SJCRH30 (cell line): Measurements from ENCODE around the gene LGALS7. TPM values are rescaled to one million over a fixed set of nuclear protein-coding genes. Genes with fewer than 3 reads are reported as not detected.
"Not testable (repeated sequence)": the region's sequence is repeated elsewhere in the genome, so short reads cannot be mapped to it uniquely, and the experiment has no call there.

Experiments
- DNase-seq, 2 experiments: peaks; one replicate each; pipeline ENCODE4 v3.0.0-alpha.2; 2015 to 2020
- H3K27ac ChIP-seq: fragments of 250-450 bp; sonication (Bioruptor Pico); 2 replicates; pipeline ENCODE4 v1.5.1; 2020; ENCODE audit warnings: mild to moderate bottlenecking, moderate library complexity
- H3K27me3 ChIP-seq: fragments of 250-450 bp; sonication (Bioruptor Pico); 2 replicates; pipeline ENCODE4 v1.5.1; 2020; ENCODE audit warnings: mild to moderate bottlenecking, moderate library complexity
- H3K36me3 ChIP-seq: fragments of 250-450 bp; sonication (Bioruptor Pico); 2 replicates; pipeline ENCODE4 v1.5.1; 2020; ENCODE audit warnings: mild to moderate bottlenecking, moderate library complexity
- H3K4me1 ChIP-seq: fragments of 250-450 bp; sonication (Bioruptor Pico); 2 replicates; pipeline ENCODE4 v1.5.1; 2020; ENCODE audit warnings: mild to moderate bottlenecking, moderate library complexity
- H3K4me3 ChIP-seq: fragments of 250-450 bp; sonication (Bioruptor Pico); 2 replicates; pipeline ENCODE4 v1.5.1; 2020; ENCODE audit warnings: mild to moderate bottlenecking, moderate library complexity
- H3K9me3 ChIP-seq: fragments of 250-450 bp; sonication (Bioruptor Pico); replicated peaks from 2 replicates; pipeline ENCODE4 v1.5.1; 2020; ENCODE audit warnings: mild to moderate bottlenecking, moderate library complexity
- total RNA-seq: library from RNA; depleted of rRNA; stranded (reverse); fragments of >200 nt; shearing (Covaris generic); gene quantifications from 2 replicates; pipeline ENCODE4 v1.2.3, GENCODE V29; 2014

The LGALS7 gene
- total RNA-seq, 1 experiment from 2014 or later = 0.71 TPM

DNA sequence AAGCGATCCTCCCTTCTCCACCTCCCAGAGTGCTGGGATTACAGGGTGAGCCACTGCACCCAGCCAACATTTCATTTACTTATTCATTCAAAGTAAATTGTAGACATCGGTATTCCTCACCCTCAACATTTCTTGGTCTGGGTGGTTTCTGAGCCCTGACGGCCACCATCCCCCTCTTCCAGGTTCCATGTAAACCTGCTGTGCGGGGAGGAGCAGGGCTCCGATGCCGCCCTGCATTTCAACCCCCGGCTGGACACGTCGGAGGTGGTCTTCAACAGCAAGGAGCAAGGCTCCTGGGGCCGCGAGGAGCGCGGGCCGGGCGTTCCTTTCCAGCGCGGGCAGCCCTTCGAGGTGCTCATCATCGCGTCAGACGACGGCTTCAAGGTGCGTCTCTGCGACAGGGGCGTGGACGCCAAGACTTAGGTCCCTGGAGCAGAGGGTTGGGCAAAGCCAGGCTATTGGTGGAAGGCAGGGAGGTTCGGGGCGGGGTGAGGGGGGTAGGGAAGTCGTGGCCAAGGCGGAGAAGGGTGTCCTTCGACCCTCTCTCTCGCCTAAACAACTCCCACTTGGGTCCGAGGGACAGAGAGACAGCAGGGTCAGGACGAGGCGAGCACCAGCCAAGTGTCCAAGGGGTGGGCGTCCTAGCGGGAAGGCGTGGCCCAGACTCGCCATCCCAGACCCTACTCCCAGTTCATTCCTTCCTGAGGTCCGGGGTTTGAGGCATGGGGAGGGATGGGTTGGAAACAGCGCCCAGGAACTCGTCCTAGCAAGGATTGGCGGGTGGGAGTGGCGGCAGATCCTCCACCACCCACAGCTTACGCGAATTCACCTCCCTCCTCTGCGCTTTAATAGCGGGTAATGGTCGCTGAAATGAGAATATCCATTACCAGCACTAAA is 17.4 kb upstream of the LGALS7 start:
- not testable (repeated sequence) for H3K27ac ChIP-seq, H3K9me3 ChIP-seq, H3K4me3 ChIP-seq, DNase-seq, H3K4me1 ChIP-seq, H3K36me3 ChIP-seq, H3K27me3 ChIP-seq

DNA sequence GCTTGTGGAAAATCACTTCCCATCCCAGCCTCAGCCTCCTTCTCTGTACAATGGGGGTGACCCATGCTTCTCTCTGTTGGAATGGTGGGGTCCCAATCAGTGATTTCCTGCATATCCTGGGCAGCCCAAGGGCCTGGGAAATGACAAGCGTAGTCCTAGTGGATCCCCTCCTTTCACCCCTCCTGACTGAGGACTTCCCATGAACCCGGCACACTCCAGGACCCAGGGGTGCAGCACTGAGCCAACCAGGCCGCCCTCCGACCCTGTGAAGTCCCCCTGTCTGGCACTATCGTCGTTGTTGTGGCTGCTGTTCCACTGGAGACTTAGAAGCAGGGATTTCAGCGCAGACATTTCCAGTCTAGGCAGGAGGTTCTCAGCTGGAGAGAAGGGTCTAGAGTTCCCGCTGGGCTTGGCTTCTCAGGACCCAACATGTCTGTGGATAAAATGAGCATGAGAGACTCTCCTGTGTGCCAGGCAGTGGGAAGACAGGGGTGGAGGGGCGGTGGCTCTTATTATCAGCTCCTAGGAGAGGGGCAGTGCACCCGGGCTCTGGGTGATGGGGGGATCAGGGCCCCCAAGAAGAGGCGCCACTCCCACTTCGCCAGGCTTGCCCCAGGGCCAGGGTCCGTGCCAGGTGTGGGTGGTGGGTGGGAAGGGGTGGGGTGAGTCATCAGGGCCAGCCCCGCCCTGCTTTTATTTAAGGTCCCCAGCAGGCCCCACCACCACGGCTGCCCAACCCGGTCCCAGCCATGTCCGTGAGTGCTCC is 15.3 kb upstream of the LGALS7 start, which contains the start of gene LGALS7B:
LGALS7B (plus strand) TSS at position 723 of the 766 bp plus-strand sequence; CDS start at position 750, 27 bp downstream.
- no peaks in the 10 kb centered on the region for H3K4me1 ChIP-seq
- no peaks in the 10 kb centered on the region for H3K27me3 ChIP-seq
- no peaks in the 10 kb centered on the region for H3K9me3 ChIP-seq
- H3K4me3 ChIP-seq = peak within 1 kb of the TSS; percentile 26
- H3K36me3 ChIP-seq = no peaks in the 10 kb centered on the region
- no peak within 1 kb of the TSS for H3K27ac ChIP-seq
- DNase-seq = peak in 1 of 2 experiments; percentile 31

DNA sequence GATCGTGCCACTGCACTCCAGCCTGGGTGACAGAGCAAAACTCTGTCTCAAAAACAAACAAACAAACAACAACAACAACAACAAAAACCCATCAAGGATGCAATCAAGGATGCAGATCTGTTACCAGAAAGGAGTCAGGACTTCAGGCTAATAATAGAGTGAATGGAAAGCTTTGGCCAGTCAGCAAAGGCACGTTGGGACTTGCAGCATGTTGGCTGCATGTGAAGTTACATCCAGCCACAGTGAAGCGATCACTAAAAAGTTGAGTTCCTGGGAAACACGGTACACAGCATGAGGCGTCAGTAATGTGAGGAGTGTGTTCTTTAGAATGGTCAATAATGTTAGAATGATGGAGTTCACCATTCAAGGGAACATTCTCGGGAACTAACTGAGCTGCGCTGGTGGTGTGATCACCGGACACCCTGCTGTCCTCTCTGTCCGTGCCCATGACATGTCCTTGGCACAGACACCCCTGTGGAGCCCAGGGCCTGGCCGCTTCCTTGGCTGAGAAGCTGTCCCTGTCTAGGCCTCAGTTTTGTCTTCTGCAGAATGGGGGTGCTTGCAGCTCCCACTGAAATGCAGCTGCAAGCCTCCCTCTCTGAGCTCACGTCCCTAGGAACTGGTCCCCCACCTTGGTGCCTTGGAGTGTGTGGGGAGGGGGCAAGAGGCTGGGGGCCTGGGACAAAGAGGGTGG is 13.4 kb upstream of the LGALS7 start:
- H3K36me3 ChIP-seq = no peaks in the 10 kb centered on the region
- no peak for DNase-seq
- no peak overlapping the region for H3K4me3 ChIP-seq
- H3K27ac ChIP-seq = no peak overlapping the region
- H3K27me3 ChIP-seq = no peaks in the 10 kb centered on the region
- H3K4me1 ChIP-seq = no peaks in the 10 kb centered on the region
- no peaks in the 10 kb centered on the region for H3K9me3 ChIP-seq

DNA sequence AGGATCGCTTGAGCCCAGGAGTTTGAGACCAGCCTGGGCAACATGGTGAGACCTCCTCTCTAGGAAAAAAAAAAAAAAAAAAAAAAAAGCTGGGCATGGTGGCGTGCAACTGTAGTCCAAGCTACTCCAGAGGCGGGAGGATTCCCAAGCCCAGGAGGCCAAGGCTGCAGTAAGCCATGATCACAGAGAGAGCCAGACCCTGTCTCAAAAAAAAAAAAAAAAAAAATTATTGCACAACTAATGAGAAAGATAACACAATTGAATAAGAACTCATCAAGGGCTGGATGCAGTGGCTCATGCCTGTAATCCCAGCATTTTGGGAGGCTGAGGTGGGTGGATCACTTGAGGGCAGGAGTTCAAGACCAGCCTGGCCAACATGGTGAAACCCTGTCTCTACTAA is 12.7 kb upstream of the LGALS7 start:
- H3K9me3 ChIP-seq, H3K27me3 ChIP-seq, H3K4me1 ChIP-seq, H3K27ac ChIP-seq, DNase-seq, H3K36me3 ChIP-seq, H3K4me3 ChIP-seq: not testable (repeated sequence)

DNA sequence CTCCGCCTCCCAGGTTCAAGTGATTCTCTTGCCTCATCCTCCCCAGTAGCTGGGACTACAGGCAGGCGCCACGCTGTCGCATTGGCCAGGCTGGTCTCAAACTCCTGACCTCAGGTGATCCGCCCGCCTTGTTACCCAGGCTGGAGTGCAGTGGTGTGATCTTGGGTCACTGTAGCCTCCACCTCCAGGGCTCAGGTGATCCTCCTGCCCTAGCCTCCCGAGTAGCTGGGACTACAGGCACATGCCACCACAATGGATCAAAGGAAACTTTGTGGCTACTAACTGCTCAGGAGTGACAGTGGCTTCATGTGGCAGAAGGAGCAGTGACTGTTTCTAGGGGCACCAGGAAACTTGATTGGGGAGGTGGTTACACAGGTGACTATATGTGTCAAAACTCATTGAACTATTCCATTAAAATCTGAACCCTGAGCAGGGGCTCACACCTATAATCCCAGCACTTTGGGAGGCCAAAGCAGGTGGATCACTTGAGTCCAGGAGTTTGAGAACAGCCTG is 11.9 kb upstream of the LGALS7 start:
- DNase-seq = no peak
- Histone ChIP-seq H3K4me1 (no peaks in the 10 kb centered on the region), H3K27ac (no peak overlapping the region), H3K4me3 (no peak overlapping the region), H3K9me3 (no peaks in the 10 kb centered on the region), H3K36me3 (no peaks in the 10 kb centered on the region), H3K27me3 (0 out of 2 replicates have a peak, but pooled peaks cover 6% of the 10 kb centered on the region)

DNA sequence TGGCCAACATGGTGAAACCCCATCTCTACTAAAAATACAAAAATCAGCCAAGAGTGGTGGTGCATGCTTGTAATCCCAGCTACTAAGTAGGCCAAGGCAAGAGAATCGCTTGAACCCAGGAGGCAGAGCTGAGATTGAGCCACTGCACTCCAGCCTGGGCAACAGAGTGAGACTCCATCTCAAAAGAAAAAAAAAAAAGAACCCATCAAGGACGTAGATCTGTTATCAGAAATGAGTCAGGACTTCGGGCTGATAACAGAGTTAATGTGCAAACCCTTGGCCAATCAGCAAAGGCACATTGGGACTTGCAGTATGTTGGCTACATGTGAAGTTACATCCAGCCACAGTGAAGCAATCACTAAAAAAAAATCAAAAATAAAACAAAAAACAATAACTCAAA is 10.9 kb upstream of the LGALS7 start:
- Histone ChIP-seq H3K27me3 (0 out of 2 replicates have a peak, but pooled peaks cover 6% of the 10 kb centered on the region), H3K36me3 (no peaks in the 10 kb centered on the region), H3K4me3 (no peak overlapping the region), H3K27ac (no peak overlapping the region), H3K9me3 (no peaks in the 10 kb centered on the region), H3K4me1 (no peaks in the 10 kb centered on the region)
- DNase-seq = no peak

DNA sequence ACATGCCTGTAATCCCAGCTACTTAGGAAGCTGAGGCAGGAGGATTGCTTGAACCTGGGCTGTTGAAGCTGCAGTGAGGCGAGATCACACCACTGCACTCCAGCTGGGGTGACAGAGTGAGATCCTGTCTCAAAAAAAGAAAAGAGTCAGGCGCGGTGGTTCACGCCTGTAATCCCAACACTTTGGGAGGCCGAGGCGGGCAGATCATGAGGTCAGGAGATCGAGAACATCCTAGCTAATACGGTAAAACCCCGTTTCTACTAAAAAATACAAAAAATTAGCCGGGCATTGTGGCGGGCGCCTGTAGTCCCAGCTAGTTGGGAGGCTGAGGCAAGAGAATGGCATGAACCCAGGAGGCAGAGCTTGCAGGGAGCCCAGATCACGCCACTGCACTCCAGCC is 8.9 kb upstream of the LGALS7 start:
- H3K9me3 ChIP-seq, H3K27ac ChIP-seq, H3K27me3 ChIP-seq, H3K4me1 ChIP-seq, H3K36me3 ChIP-seq, H3K4me3 ChIP-seq, DNase-seq: not testable (repeated sequence)

DNA sequence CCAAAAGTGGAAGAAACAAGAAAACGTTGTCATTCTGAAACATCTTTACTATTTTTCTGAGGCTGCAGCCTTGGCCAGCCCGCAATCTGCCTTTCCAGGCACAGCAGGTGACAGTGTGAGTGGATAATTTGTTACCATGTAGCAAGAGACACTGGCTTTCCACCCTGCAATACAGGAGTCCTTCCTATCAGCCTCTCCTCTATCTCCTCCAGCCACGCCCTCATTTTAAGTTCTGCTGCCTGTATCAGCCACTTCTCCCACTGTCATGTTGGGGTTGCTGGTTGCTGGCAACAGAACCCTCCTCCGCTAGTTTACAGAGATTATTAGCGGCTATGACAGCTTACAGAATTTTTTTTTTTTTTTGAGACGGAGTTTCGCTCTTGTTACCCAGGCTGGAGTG is 7.7 kb upstream of the LGALS7 start:
- peaks cover 6% of the 10 kb centered on the region; the same call in 1 of the 2 replicates for H3K27me3 ChIP-seq
- no peaks in the 10 kb centered on the region for H3K36me3 ChIP-seq
- no peak for DNase-seq

DNA sequence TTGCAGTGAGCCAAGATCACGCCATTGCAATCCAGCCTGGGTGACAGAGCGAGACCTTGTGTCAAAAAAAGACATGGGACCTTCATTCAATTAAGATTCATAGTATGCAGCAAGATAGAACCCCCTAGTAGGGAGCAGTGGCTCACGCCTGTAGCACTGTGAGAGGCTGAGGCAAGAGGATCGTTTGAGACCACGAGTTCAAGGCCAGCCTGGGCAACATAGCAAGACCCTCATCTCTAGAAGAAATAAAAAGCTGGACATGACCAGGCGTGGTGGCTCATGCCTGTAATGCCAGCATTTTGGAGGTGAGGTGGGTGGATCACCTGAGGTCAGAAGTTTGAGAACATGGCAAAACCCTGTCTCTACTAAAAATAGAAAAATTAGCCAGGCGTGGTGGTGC is 7.1 kb upstream of the LGALS7 start:
- H3K9me3 ChIP-seq = no peaks in the 10 kb centered on the region
- DNase-seq = no peak

More for the DNA sequence above, 7.7 kb upstream of the LGALS7 start:
- Histone ChIP-seq H3K4me1 (no peaks in the 10 kb centered on the region), H3K27ac (no peak overlapping the region), H3K9me3 (no peaks in the 10 kb centered on the region), H3K4me3 (no peak overlapping the region)

DNA sequence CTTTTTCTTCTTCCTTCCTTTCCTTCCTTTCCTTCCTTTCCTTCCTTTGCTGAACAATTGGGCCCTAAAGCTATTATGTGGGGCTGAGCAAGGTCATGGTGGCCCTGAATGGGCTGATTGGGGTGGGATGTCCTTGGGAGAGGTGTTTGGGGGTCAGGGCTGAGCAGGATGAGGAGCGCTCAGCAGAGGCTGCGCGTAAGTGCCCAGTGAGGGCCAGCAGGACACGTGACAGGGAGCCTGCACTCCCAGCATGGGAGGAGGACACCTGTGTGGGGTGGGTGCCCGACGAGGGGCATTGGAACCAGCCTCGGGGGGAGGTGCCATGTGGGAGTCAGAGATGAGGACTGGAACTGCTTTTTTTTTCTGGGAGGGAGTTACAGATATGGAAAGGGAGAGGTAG is 5.4 kb upstream of the LGALS7 start:
- Histone ChIP-seq H3K9me3 (no peaks in the 10 kb centered on the region), H3K4me1 (no peaks in the 10 kb centered on the region), H3K4me3 (no peak overlapping the region), H3K27me3 (peaks cover 6% of the 10 kb centered on the region; the same call in 1 of the 2 replicates), H3K27ac (no peak overlapping the region), H3K36me3 (no peaks in the 10 kb centered on the region)
- no peak for DNase-seq

More for the DNA sequence above, 7.1 kb upstream of the LGALS7 start:
- Histone ChIP-seq H3K36me3 (no peaks in the 10 kb centered on the region), H3K27ac (no peak overlapping the region), H3K4me3 (no peak overlapping the region), H3K4me1 (no peaks in the 10 kb centered on the region), H3K27me3 (peaks cover 6% of the 10 kb centered on the region; the same call in 1 of the 2 replicates)

DNA sequence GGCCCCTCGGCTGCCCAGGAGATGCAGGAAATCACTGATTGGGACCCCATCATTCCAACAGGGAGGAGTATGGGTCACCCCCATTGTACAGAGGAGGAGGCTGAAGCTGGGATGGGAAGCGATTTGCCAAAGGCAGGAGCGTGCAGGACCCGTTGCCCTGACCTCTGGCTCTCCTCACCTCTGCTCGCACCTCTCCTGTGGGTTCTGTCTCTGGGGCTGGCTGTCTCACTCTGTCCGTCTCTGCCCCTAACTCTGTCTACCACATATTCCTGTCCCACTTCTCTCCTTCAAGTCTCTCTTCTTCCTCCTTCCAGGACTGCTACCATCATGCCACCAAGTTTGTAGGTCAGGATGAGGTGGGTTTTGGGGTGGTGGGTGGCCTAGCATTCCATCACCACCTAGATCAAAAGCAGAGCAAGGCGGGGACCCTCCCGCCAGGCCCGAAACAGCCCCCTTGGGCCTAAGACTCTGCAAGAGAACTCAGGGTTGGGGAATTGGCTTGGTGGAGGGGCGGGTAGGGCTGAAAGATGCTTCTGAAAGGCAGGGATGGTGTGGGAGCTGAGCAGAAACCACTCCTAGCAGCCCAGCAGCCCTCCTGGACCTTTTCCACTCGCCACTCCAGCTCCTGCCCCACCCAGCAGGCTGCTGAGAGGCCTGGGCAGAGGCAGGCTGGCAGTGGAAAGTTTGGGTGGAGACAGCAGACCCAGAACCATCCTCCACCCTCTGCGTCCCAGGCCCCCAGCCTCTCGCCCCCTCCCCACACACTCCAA is 1.0 kb upstream of the LGALS7 start:
- no peak for DNase-seq
- H3K27me3 ChIP-seq = no peaks in the 10 kb centered on the region; the same call in 1 of the 2 replicates
- H3K4me1 ChIP-seq = no peaks in the 10 kb centered on the region
- H3K27ac ChIP-seq = no peak overlapping the region
- no peaks in the 10 kb centered on the region for H3K36me3 ChIP-seq
- no peak overlapping the region for H3K4me3 ChIP-seq
- no peaks in the 10 kb centered on the region for H3K9me3 ChIP-seq

DNA sequence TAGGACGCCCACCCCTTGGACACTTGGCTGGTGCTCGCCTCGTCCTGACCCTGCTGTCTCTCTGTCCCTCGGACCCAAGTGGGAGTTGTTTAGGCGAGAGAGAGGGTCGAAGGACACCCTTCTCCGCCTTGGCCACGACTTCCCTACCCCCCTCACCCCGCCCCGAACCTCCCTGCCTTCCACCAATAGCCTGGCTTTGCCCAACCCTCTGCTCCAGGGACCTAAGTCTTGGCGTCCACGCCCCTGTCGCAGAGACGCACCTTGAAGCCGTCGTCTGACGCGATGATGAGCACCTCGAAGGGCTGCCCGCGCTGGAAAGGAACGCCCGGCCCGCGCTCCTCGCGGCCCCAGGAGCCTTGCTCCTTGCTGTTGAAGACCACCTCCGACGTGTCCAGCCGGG is 1.7 kb downstream of the LGALS7 start:
- not testable (repeated sequence) for H3K27ac ChIP-seq, H3K27me3 ChIP-seq, H3K36me3 ChIP-seq, DNase-seq, H3K4me3 ChIP-seq, H3K4me1 ChIP-seq, H3K9me3 ChIP-seq

DNA sequence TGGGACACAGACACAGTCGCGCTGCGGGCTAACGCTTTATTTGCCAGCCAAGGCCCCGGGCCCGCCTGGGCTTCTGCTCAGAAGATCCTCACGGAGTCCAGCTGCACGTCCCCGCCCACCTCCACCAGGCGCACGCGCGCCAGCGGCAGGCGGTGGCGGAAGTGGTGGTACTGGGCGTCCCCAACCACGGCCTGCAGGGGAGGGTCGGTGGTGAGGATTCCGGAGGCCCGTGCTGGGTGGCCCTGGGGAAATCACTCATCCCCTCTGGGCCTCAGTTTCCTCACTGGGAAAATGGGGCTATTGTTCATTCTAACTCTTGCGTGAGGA is 2.4 kb downstream of the LGALS7 start:
- H3K36me3 ChIP-seq, DNase-seq, H3K9me3 ChIP-seq, H3K27me3 ChIP-seq, H3K4me1 ChIP-seq, H3K27ac ChIP-seq, H3K4me3 ChIP-seq: not testable (repeated sequence)

DNA sequence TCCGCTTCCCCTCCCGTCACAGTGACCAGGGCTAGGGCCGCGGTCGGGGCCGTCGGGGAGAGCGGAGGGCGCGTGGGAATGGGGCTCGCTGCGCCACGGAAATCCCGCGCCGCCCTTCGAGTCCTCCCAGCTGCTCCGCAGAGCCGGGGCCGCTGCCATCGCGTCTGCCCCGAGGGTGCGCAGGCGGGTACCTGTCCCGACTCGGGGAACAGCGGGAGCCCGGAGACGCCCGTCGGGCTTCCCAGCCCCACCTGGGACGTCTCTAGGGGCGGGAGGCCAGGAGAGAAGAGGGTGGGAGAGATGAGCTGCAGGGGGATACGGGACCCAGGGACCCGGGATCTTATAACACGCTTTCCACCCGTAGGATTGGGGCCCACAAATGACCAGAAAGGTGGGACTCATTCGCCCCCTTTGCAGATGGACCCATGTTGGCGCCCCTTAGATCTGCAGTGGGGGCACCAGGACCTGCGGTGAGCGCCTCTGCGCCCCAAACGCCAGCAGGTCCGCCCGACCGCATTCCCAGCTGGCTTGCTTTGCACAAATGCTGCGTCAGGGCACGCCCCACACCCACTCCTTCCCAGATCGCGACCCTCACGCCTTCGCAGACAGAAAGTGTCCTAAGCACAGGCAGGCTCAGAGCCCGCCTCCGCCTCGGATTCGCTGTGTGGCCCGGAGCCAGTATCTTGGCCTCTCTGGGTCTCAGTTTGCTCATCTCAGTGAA is 2.9 kb downstream of the LGALS7 start:
- DNase-seq, H3K4me3 ChIP-seq, H3K27me3 ChIP-seq, H3K36me3 ChIP-seq, H3K4me1 ChIP-seq, H3K9me3 ChIP-seq, H3K27ac ChIP-seq: not testable (repeated sequence)
